A549 (cell line): Measurements from ENCODE around the gene MYLK. TPM values are rescaled to one million over a fixed set of nuclear protein-coding genes. Genes with fewer than 3 reads are reported as not detected.
A peak's percentile ranks its signal among the peaks of the same experiment; 100 is the strongest.

Experiments
- ATAC-seq, 2 experiments: fragments of 200-7000 bp in 1 of 2; fragments of >200 bp in 1 of 2; cut with Nextera tagmentation in 1 of 2; cut with Tn5 transposase in 1 of 2; 3 replicates each; pipeline versions ENCODE4 v1.8.0 to v1.9.1; 2018 to 2020; ENCODE audit warnings: mild to moderate bottlenecking in 1 of 2, moderate library complexity in 1 of 2
- CTCF ChIA-PET: fragments of 300-600 bp; sonication (Branson Sonifier 250); formaldehyde crosslinking; extraction: SDS; loops from one replicate; lab custom pipeline; 2021; ENCODE audit warnings: antibody characterized with exemption, inconsistent platforms; lab: Yijun Ruan, JAX
- POLR2A ChIA-PET: fragments of 350-600 bp; formaldehyde crosslinking; extraction: SDS; loops from one replicate; lab custom pipeline; 2021; ENCODE audit warnings: antibody characterized with exemption, inconsistent platforms; lab: Yijun Ruan, JAX
- DNase-seq, 2 experiments: peaks; one replicate each; pipeline versions ENCODE4 v3.0.0 to v3.0.0-alpha.2; 2011 to 2016; ENCODE audit warnings: low read depth in 1 of 2, low spot score in 1 of 2
- FAIRE-seq: peaks from 2 replicates; lab custom pipeline; 2011; peaks lifted over from hg19 to GRCh38; lab: Jason Lieb, UNC
- H3K27ac ChIP-seq, 2 experiments: fragments of >200 bp; sonication (Bioruptor Twin); formaldehyde crosslinking; 3 replicates each; pipeline ENCODE4 v1.5.1; 2016 to 2017
- H3K4me1 ChIP-seq: fragments of >200 bp; sonication (Bioruptor Twin); formaldehyde crosslinking; 3 replicates; pipeline ENCODE4 v1.6.1; 2016
- H3K4me2 ChIP-seq: fragments of >200 bp; sonication (Bioruptor Twin); formaldehyde crosslinking; 3 replicates; pipeline ENCODE4 v1.6.1; 2016
- H3K4me3 ChIP-seq: fragments of >200 bp; sonication (Bioruptor Twin); formaldehyde crosslinking; 3 replicates; pipeline ENCODE4 v1.5.1; 2016
- H3K9me3 ChIP-seq: fragments of >200 bp; sonication (Bioruptor Twin); formaldehyde crosslinking; 3 replicates; pipeline ENCODE4 v1.6.1; 2016
- ATOH8 ChIP-seq: fragments of 250-450 bp; sonication (Bioruptor Pico); IDR thresholded peaks from 2 replicates; pipeline ENCODE4 v1.5.0; 2020; ENCODE audit warnings: low read depth, mild to moderate bottlenecking, moderate library complexity
- BCL3 ChIP-seq: fragments of >200 bp; sonication (Bioruptor Twin); formaldehyde crosslinking; IDR thresholded peaks from 3 replicates; pipeline ENCODE4 v1.6.1; 2016
- BHLHE40 ChIP-seq: IDR thresholded peaks from 2 replicates; pipeline ENCODE4 v1.6.1; 2012; ENCODE audit warnings: low read depth, low read length, inconsistent platforms
- CBX8 ChIP-seq: fragments of 200-600 bp; sonication (generic); IDR thresholded peaks from 2 replicates; pipeline ENCODE4 v1.6.1; 2016
- CEBPB ChIP-seq, 2 experiments: fragments of >200 bp in 1 of 2; sonication (Bioruptor Twin) in 1 of 2; formaldehyde crosslinking in 1 of 2; IDR thresholded peaks; 2 replicates each; pipeline ENCODE4 v1.6.1; 2012 to 2016
- CHD2 ChIP-seq: fragments of 150-350 bp; IDR thresholded peaks from 2 replicates; pipeline ENCODE4 v1.6.1; 2014; ENCODE audit warnings: low read length; ENCODE audit not compliant: partially characterized antibody
- CTCF ChIP-seq: fragments of >200 bp; sonication (Bioruptor Twin); formaldehyde crosslinking; IDR thresholded peaks from 3 replicates; pipeline ENCODE4 v1.5.1; 2016
- E2F6 ChIP-seq: IDR thresholded peaks from 2 replicates; pipeline ENCODE4 v1.6.1; 2012; ENCODE audit warnings: low read depth, borderline replicate concordance
- ELK1 ChIP-seq: fragments of 150-350 bp; IDR thresholded peaks from 2 replicates; pipeline ENCODE4 v1.6.1; 2014; ENCODE audit warnings: low read depth, mild to moderate bottlenecking, low read length
- GATA3 ChIP-seq: IDR thresholded peaks from 2 replicates; pipeline ENCODE4 v1.6.1; 2012; ENCODE audit warnings: borderline replicate concordance
- HES2 ChIP-seq: fragments of >200 bp; sonication (Bioruptor Twin); formaldehyde crosslinking; IDR thresholded peaks from 2 replicates; pipeline ENCODE4 v1.6.1; 2016
- HOXA7 ChIP-seq: fragments of 250-450 bp; sonication (Bioruptor Pico); IDR thresholded peaks from 2 replicates; pipeline ENCODE4 v1.5.0; 2020; ENCODE audit warnings: mild to moderate bottlenecking, moderate library complexity
- HOXB5 ChIP-seq: fragments of 250-450 bp; sonication (Bioruptor Pico); IDR thresholded peaks from 2 replicates; pipeline ENCODE4 v1.5.0; 2020; ENCODE audit warnings: mild to moderate bottlenecking, moderate library complexity
- KDM1A ChIP-seq: fragments of 200-600 bp; sonication (generic); IDR thresholded peaks from 2 replicates; pipeline ENCODE4 v1.6.1; 2016; ENCODE audit warnings: low read depth, mild to moderate bottlenecking
- KDM5A ChIP-seq: fragments of 200-600 bp; sonication (generic); IDR thresholded peaks from 2 replicates; pipeline ENCODE4 v1.6.1; 2016; ENCODE audit warnings: antibody characterized with exemption, mild to moderate bottlenecking
- MAFK ChIP-seq: fragments of 450-650 bp; IDR thresholded peaks from 2 replicates; pipeline ENCODE4 v1.6.1; 2014; ENCODE audit not compliant: partially characterized antibody
- MAZ ChIP-seq: fragments of 150-350 bp; IDR thresholded peaks from 2 replicates; pipeline ENCODE4 v1.6.1; 2014; ENCODE audit warnings: antibody characterized with exemption, low read depth, low read length, borderline replicate concordance
- NPAS2 ChIP-seq: fragments of 250-450 bp; sonication (Bioruptor Pico); IDR thresholded peaks from 2 replicates; pipeline ENCODE4 v1.8.0; 2022; ENCODE audit warnings: mild to moderate bottlenecking, moderate library complexity, borderline replicate concordance
- PHF8 ChIP-seq: fragments of 200-600 bp; sonication (generic); IDR thresholded peaks from 2 replicates; pipeline ENCODE4 v1.6.1; 2016; ENCODE audit warnings: low read depth, mild to moderate bottlenecking, antibody characterized with exemption, moderate library complexity, borderline replicate concordance
- RAD21 ChIP-seq, 2 experiments: fragments of >200 bp in 1 of 2; sonication (Bioruptor Twin) in 1 of 2; formaldehyde crosslinking in 1 of 2; IDR thresholded peaks in 1 of 2; conservative IDR thresholded peaks in 1 of 2; 2 replicates in 1 of 2; 3 replicates in 1 of 2; pipeline ENCODE4 v1.6.1; 2012 to 2018; ENCODE audit warnings: inconsistent platforms in 1 of 2
- RARB ChIP-seq: fragments of 250-450 bp; sonication (Bioruptor Pico); IDR thresholded peaks from 2 replicates; pipeline ENCODE4 v1.8.0; 2021; ENCODE audit warnings: mild to moderate bottlenecking, moderate library complexity
- RCOR1 ChIP-seq: fragments of 150-350 bp; IDR thresholded peaks from 2 replicates; pipeline ENCODE4 v1.6.1; 2014; ENCODE audit warnings: antibody characterized with exemption, low read length, low read depth
- REST ChIP-seq: fragments of 200-600 bp; sonication (generic); IDR thresholded peaks from 2 replicates; pipeline ENCODE4 v1.6.1; 2016; ENCODE audit warnings: antibody characterized with exemption, mild to moderate bottlenecking, moderate library complexity
- RFX5 ChIP-seq: fragments of 450-650 bp; IDR thresholded peaks from 2 replicates; pipeline ENCODE4 v1.7.1; 2014; ENCODE audit warnings: antibody characterized with exemption, mild to moderate bottlenecking, moderate library complexity
- SMC3 ChIP-seq: fragments of >200 bp; sonication (Bioruptor Twin); formaldehyde crosslinking; IDR thresholded peaks from 3 replicates; pipeline ENCODE4 v1.6.1; 2018; ENCODE audit warnings: inconsistent platforms
- TP53 ChIP-seq: fragments of 250-450 bp; sonication (Bioruptor Pico); IDR thresholded peaks from 2 replicates; pipeline ENCODE4 v1.5.0; 2021; ENCODE audit warnings: mild to moderate bottlenecking, moderate library complexity
- USF2 ChIP-seq: fragments of 450-650 bp; IDR thresholded peaks from 2 replicates; pipeline ENCODE4 v1.6.1; 2014; ENCODE audit warnings: antibody characterized with exemption
- ZSCAN20 ChIP-seq: fragments of 250-450 bp; sonication (Bioruptor Pico); IDR thresholded peaks from 2 replicates; pipeline ENCODE4 v1.8.0; 2022; ENCODE audit warnings: mild to moderate bottlenecking, moderate library complexity
- WGBS: methylation state at CpG from one replicate; pipeline ENCODE4 v1.1.6; 2017; ENCODE audit errors: missing lambda C conversion rate; 5-methylcytosine and 5-hydroxymethylcytosine counted together
- polyA plus RNA-seq, 4 experiments: library from polyadenylated mRNA; depleted of rRNA in 3 of 4; stranded (reverse); fragments of >200 nt; fragmentation: RNase III in 1 of 4; extraction: RNeasy Plus Mini Kit Qiagen cat#74134 plus additional on column Dnase treatment in 1 of 4; gene quantifications; 2 replicates in 3 of 4; 3 replicates in 1 of 4; pipeline ENCODE4 v1.2.3, GENCODE V29; 2011 to 2017

The MYLK gene
- polyA plus RNA-seq, 2 of the 4 experiments (the other 2 are of a cell fraction): 16.9 to 17.4 TPM

- no peak for FAIRE-seq
- TF ChIP-seq ZSCAN20 (CRISPR knock-in tag): no peak
- no peak for TF ChIP-seq HOXB5
- TF ChIP-seq RARB (CRISPR knock-in tag): no peak
- no peak for TF ChIP-seq USF2
- no peak for TF ChIP-seq BHLHE40
- TF ChIP-seq NPAS2: no peak
- TF ChIP-seq CBX8: no peak
- TF ChIP-seq CHD2: no peak
- no peak for TF ChIP-seq PHF8
- TF ChIP-seq KDM1A: no peak
- TF ChIP-seq RAD21 (conservative IDR thresholded peaks at IDR 0.05 in 1 of 2, IDR thresholded peaks at IDR 0.05 in 1 of 2): no peak
- TF ChIP-seq HOXA7 (CRISPR knock-in tag): no peak
- no peak for TF ChIP-seq RFX5
- no peak for TF ChIP-seq MAFK
- TF ChIP-seq HES2: no peak
- no peak for TF ChIP-seq TP53 (CRISPR knock-in tag)
- TF ChIP-seq E2F6: no peak
- no peak for TF ChIP-seq ELK1
- TF ChIP-seq CEBPB (IDR thresholded peaks at IDR 0.05): no peak
- no peak for TF ChIP-seq BCL3
Measured at GRCh38 chr3:123657111-123657510, 227.0 kb downstream of the MYLK start.

GRCh38 chr3:123656691-123657090, 227.4 kb downstream of the MYLK start:
- Histone ChIP-seq H3K27ac (no peak overlapping the region), H3K4me3 (no peak overlapping the region), H3K4me2 (no peak overlapping the region), H3K9me3 (no peaks in the 10 kb centered on the region), H3K4me1 (peaks cover 15% of the 10 kb centered on the region)
- TF ChIP-seq RCOR1: no peak
- 0 out of 5 replicates have a peak, but pooled peaks of 1 of the 2 experiments have one; percentile 14 for TF ChIP-seq RAD21 (conservative IDR thresholded peaks at IDR 0.05 in 1 of 2, IDR thresholded peaks at IDR 0.05 in 1 of 2)
- TF ChIP-seq KDM5A: no peak
- no peak for TF ChIP-seq SMC3
- TF ChIP-seq GATA3: no peak
- TF ChIP-seq MAZ: no peak
- 0 out of 3 replicates have a peak, but pooled peaks have one; percentile 8 for TF ChIP-seq CTCF
- no peak for TF ChIP-seq ATOH8
- no peak for TF ChIP-seq REST
- TF ChIP-seq TP53 (CRISPR knock-in tag): no peak
- ChIA-PET POLR2A (no interaction called here), CTCF (interaction anchor here (1.4 to 22.2 kb wide), 3 partner anchors 10 to 42 kb away, joined by 3 to 829 read pairs (median 119); no protein-coding TSS in a partner anchor)
- ATAC-seq (no peak), DNase-seq (peak in 1 of 2 experiments; percentile 34), FAIRE-seq (no peak)
- 58% methylated on average over 2 of the region's 2 CpGs for WGBS

More at GRCh38 chr3:123657111-123657510, 227.0 kb downstream of the MYLK start:
- no peak for DNase-seq
- H3K4me1 ChIP-seq: peaks cover 15% of the 10 kb centered on the region
- no peaks in the 10 kb centered on the region for H3K9me3 ChIP-seq
- no peak for ATAC-seq
- H3K4me2 ChIP-seq: no peak overlapping the region
- no peak overlapping the region for H3K4me3 ChIP-seq
- ChIA-PET POLR2A (no interaction called here), CTCF (interaction anchor here (1.2 to 22.2 kb wide), 4 partner anchors 10 to 41 kb away, joined by 3 to 829 read pairs (median 3); no protein-coding TSS in a partner anchor)
- 87% methylated on average over 10 of the region's 10 CpGs for WGBS
- no peak overlapping the region for H3K27ac ChIP-seq
